Amygdala (tissue), 56 donors: ENCODE data around the gene RNU6-1.

Experiments used
- DNase-seq, 56 donors: peaks; one replicate each; lab custom pipeline; 2025; lab: John Stamatoyannopoulos, UW

Gene RNU6-1

DNA sequence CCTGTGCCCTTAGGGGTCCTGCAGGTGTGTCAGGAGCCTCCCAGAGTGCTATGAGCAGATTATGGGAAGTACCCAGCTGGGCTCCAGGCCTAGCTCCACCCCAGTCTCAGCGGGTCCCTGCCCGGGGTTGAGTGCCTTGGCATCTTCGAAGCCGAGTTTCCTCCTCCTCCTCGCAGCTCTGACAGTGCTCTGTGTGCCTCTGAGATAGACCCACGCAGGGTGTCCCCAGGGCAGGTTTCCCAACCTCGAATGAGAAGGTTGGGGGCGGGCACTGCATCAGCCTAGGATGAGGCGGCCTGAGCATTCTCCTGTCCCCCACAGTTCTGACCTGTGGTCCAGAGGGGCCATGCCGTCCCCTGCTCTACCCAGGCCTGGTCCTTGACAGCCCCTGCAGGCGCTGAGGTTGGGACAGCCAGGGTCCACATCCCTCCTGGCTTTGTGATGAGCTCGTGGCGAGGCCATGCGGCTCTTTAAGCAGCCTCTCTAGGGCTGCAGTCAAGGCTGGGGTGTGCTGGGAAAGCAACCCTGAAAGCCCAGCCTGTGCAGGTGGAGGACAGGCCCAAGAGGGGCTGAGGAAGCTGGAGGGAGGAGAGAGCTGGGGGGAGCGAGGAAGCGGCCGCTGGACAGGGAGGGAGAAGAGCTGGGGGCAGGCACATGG lies 34.7 kb downstream of the RNU6-1 start:
- DNase-seq, result no peak

DNA sequence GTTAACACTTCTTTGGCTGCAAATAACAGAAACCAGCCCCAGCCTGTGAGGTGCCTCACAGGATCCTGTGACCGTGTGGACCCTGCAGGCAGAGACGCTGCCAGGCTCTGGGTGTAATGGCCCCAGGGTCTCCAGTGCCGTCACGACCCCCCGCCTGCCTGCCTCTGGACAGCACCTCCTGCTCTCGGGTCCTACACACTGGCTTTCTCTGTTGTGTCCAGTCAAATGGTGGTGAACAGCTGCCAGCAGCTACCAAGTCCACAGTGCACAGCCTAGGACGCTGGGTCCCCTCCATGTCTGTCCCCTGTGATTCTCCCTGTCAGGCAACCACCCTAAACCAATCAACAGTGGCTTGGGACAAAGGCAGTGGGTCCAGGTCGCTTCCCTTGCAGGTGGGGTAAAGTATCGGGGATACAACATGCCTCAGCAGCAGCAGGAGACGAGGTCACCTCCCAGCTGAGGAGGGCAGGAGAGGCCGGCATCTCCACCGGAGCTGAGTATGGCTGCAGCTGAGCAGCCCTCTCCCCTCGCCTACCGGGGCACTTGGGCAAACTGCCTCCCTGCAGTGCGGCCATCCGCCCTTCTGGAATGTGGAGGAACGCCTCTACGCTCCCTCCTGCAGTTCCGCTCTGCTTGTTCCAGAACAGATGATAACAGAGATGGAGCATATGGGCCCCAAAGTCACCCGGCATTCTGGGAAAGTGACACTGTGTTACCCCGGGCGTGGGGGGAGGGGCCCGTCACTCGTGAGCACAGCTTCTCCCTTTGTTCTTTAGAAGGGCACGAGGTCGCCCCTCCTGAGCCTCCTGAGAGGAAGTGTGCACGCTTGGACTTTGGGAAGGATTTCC lies 35.6 kb downstream of the RNU6-1 start:
- peak in 3 of 56 donors; percentile 5 to 19 (median 5) for DNase-seq

DNA sequence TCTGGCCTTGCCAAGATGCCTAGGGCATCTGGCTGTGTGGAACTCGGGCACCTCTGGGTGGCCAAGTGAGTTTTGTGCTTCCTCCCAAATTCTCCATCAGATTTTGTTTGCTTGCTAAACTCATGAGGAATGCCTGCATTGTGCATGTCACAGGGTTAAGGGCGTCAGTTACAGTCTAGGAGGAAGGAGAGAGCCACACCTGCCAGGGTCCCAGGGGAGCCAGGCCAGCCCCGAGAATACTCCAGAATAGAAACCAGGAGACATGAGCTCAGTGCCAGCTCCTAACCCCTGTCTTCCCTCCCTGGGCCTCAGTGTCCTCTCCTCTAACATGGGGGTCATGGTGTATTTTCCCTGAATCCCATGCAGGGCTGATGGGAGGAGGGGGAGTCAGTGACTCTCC lies 36.5 kb downstream of the RNU6-1 start:
- no peak for DNase-seq

DNA sequence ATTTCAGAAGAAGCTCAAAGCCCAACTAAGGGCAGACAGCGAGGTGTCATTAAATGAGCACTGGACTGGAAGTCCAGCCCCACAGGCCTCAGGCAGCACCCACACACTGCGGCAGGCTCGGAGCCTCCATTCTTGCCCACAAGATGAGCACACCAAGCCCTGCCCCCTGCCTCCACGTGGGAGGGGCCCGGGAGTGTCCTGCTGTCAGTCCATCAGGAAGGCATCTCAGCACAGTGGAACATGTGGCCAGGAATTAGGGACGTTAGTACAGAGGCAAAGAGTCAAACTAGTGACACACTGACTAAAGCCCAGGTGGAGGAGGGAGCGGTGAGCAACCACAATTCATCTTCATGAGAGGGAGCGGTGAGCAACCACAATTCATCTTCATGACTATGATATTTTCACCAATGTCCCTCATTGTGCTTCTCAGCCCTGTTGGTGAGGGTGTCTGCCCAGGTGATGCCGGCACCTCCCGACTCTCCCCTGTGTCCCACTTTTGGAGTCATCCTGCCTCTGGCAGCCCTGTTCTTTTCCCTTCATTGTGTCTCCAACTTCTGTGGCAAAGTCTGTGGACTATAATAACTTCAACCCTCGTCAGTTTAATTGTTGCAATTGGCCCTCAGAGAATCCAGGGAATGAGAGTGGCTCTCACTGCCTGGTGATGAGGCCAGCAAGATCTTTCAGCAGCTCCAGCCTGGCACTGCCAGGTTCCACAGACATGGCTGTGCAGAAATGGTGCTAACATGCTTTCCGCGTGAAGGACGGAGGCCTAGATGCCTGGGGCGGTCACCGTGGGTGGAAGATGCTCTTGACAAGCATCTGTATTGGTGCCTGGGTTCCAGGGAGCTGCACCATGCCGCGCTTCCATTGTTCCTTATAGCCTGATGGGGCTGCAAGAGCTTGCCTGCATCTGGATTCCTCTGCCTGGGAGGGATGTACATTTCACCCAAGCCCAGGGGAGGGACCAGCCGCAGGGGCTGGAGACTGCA lies 37.6 kb downstream of the RNU6-1 start:
- DNase-seq, result no peak

DNA sequence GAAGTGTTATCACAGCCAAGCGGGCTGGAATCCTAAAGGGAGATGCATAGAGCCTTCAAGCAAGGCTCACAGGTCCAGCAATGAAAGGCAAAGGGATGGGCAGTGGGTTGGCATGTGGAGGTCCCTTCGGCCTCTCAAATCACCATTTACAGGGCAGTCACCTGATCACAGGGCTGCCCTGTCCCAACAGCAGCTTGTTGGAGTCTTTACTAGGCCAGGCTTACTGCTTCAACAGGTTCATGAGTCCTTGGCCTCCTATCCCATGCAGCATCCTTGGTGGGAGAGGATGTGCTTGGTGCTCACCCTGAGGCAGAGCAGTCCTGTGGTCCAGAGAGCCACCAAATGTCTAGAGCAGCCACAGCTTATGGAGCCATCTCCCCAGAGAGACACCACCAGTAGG lies 38.7 kb downstream of the RNU6-1 start:
- no peak for DNase-seq

DNA sequence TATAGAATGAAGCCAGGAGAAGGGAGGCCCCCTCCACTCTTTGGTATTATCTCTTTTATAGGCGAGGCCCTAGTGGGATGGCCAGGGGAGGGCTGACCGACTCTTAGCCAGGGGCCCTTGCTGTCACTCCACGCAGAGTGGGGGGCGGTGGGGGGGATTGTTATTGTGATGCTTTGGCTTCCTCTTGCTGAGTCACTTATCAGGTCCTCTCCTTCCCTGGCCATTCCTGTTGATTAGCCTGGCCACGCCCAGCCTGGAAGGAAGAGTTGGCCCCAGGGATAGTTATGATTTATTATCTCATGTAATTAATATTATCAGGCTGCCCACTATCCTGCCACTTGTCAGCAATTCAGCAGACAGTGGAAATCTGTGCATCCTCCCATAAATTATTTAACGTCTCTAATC lies 40.0 kb downstream of the RNU6-1 start:
- DNase-seq, result no peak

DNA sequence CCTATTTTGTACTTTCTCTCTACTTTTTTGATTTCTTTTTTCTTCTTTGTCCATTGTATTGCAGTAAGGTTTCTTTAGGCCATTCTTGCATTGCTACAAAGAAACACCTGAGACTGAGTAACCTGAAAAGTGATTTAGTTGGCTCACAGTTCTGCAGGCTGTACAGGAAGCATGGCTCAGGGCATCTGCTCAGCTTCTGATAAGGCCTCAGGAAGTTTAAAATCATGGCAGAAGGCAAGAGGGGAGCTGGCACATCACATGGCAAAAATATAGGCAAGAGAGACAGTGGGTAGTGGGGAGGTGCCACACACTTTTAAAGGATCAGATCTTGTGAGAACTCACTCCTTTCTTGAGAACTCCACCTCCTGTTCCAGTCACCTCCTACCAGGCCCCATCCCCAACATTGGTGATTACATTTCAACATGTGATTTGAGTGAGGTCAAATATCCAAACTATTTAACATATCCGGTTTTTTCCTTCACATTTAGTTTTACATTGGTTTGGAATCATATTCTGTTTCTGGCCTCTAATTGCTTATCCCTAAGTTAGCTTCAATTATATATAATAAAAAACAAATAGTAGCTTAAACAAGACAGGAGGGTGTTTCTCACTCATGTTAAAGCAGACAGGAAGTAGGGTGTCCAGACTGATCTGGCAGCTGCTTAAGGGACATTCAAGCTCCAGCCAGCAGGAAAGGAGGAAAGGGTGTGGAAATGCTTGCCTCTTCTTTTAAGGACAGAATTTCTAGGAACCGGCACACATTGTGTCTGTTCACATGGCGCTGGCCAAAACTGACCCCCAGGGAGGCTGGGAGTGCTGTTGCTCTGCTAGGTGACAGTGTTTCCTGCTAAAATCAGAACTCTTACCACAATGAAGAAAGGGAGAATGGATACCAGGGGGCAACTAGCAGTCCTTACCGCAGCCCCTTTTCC lies 43.4 kb downstream of the RNU6-1 start:
- no peak for DNase-seq

DNA sequence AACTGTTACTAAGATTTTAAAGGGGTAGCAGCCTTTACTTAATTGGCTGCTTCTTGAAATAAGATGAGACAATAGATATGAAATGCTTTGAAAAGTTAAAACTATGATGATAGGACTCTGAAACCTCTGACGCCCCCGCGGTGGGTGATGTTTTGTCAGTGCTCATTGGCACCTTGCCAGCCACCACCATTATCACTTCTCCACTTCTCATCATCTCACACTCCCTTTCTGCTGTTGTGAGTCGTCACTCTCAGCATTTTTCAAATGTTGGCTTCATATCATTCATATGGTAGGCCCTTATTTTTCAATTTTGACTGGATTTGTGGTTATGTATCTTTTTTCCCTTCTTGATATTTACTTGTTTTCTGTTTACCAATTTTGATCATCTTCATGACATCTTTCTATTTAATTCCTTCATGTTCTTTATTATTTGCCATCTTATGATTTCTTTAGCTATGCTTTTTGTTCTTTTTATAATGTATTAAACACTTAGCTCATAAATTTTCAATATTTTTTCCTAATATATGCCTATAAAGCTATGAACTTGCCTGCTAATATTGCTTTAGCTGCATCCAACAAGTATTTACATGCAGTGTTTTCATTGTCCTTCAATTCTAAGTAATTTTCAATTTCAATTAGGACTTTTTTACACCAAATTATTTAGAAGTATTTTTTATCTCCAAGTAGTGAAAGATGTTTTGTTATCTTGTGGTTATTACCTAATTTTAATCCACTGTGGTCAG lies 44.8 kb downstream of the RNU6-1 start:
- no peak for DNase-seq

DNA sequence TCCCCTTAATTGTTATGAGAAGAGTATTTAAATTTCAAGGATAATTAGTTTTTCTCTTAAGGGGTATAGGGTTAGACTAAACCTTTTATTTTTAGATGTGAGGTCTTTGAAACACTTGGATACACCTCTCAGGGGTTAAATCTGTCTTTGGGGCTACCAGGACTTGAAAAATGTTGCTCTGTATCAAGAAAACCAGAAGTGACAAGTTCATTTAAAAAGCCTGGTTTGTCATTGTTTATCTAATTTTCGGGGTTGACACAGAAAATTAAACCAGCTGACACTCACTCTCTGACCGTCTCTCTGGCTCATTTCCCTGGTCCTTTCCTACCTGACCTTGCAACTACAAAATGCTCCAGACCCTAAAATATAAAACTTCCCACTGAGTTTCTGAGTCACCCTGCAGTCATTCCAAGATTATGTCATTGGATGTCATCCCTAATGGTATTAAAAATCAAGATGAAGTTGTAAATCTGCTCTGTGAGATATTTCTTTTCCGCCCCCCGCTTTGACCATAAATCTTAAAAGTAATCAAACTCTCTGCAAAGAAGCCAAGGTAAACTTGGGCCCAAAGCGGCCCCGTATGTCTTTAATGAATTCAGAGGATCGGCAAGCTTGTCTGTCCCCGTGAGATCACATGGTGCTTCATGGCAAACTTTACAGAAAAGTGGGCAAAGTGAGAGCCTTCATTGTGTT lies 47.4 kb downstream of the RNU6-1 start:
- no peak for DNase-seq

DNA sequence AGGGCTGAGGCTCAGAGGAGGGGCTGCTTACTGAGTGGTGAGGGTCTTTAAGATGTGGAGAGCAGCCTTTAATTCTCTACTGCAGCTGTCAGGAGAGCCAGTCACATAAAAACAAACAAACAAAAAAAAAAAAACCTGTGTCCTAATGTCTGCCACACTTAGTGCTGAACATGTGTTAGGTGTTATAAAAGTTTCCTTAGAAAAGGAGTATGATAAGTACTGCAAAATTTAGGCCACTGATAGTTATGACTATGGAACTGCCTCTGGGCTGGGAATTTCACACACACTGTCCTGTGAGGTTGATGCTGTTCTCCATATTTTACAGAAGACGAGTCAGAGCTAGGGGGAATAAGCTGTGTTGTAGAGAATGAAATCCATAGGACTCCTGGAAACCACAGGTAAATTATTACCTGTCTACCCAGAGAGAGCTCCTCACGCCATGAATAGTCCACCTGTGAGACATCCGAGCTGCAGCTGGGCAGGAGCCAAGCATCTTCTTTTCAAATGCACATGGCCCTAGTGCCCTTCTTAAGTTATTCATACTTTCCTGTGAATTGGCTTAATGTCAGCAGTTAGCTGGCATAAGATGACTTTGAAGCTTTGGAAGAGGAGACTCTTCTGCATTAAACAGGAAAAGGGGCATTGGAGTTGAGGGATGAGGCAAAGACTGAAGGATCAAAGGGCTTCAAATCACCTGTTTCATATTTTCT lies 49.1 kb downstream of the RNU6-1 start:
- no peak for DNase-seq
